ENCODE results near the gene FGFRL1.

Gene FGFRL1

DNA sequence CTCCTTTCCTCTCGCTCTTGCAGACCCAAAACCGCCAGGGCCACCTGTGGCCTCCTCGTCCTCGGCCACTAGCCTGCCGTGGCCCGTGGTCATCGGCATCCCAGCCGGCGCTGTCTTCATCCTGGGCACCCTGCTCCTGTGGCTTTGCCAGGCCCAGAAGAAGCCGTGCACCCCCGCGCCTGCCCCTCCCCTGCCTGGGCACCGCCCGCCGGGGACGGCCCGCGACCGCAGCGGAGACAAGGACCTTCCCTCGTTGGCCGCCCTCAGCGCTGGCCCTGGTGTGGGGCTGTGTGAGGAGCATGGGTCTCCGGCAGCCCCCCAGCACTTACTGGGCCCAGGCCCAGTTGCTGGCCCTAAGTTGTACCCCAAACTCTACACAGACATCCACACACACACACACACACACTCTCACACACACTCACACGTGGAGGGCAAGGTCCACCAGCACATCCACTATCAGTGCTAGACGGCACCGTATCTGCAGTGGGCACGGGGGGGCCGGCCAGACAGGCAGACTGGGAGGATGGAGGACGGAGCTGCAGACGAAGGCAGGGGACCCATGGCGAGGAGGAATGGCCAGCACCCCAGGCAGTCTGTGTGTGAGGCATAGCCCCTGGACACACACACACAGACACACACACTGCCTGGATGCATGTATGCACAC, 13.6 kb downstream of the FGFRL1 start:
- no peak for DNase-seq

DNA sequence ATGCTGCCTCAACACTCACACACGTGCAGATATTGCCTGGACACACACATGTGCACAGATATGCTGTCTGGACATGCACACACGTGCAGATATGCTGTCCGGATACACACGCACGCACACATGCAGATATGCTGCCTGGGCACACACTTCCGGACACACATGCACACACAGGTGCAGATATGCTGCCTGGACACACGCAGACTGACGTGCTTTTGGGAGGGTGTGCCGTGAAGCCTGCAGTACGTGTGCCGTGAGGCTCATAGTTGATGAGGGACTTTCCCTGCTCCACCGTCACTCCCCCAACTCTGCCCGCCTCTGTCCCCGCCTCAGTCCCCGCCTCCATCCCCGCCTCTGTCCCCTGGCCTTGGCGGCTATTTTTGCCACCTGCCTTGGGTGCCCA, 14.7 kb downstream of the FGFRL1 start:
- DNase-seq, result no peak

DNA sequence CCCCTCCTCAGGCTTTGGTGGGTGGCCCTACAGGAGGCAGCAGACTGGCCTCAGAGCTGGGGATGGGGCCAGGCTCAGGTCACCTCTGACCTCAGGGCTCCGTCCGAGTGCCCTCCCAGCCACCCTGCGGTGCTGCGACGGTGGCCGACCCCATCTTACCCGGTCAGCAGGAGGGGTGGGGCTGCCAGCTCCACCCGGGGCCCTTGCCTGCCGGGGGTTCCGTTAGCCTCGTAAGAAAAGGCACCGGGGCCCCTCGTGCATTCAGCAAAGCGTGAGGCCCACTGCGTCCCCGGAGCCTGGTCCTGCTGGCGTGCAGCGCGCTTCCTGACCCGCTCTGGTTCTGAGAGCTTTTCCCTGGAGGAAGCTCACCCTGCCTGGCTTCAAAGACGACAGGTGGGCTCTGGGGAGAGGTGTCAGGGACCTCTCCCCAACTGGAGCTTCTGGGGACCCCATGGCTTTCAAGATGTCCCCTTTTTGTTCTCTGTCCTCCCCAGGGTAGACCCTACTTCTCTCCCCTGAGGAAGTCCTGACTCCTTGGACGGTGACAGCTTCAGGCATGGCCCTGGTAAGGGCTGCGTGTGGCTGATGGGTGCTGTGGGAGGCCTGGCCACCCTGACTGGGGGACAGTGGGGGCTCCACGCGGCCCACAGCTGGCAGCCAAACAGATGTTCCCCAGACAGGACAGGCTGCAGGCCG, 15.9 kb downstream of the FGFRL1 start:
- no peak for DNase-seq

DNA sequence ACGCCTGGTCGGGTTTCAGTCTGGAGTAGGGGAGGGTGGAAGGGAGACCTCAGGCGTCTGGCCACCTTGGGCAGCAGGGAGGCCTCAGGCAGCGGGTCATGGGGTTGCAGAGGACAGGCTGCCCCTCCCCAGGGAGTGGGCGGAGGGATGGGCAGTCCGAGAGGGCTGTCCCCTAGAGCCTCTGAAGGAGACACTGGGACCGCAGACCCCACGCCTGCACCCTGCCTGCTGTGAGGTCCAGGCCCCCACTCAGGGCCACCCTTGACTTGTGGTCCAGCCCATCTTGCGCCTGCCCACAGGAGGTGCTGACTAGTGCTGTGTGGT, 16.5 kb downstream of the FGFRL1 start:
- DNase-seq, result no peak

DNA sequence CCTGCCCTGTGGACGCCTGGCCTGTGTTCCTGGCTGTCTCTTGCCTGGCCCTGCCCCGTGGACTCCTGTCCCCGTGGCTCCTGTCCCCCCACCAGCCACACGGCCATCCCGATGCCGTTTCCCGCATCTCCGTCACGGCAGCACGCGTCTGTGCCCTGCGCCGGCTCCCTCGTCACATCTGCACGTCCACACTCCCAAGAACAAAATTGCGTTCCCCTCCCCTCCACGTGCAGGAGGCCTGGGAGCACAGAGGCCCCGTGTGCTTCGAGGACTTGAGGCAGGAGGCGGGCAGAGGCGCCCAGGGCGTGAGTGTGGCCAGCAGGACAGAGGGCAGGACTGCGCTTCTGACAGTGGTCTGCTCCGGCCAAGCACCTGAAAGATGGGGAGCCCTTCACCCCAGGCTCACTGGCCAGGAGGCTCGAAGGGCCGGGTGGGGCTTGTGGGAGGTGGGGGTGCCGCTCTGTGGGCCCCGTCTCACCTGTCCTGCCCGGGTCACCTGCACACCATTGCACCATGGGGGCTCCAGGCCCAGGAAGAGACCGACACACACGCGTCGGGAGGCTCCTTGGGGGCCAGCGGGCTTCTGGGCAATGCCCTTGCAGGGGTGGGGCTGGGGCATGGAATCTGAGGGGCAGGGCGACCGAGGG, 17.3 kb downstream of the FGFRL1 start:
- no peak for DNase-seq

DNA sequence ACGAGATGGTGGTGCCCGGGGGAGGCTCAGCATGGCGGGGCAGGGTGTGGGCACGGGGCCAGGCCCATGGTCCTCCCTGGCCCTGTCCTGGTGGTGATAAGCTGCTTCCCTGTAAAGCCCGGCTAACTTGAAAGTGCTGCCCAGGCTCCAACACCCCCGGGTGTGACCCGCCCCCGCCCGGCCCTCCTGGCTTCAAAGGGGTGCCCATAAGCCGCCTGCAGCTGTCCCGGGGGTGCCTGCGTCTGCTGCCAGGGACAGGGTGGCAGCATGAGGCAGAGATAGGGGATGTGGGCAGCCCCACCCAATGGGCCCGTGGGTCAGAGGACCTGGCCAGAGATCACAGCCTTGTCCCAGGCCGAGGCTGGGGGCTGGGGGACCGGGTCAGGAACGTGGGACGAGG, 18.1 kb downstream of the FGFRL1 start:
- no peak for DNase-seq

DNA sequence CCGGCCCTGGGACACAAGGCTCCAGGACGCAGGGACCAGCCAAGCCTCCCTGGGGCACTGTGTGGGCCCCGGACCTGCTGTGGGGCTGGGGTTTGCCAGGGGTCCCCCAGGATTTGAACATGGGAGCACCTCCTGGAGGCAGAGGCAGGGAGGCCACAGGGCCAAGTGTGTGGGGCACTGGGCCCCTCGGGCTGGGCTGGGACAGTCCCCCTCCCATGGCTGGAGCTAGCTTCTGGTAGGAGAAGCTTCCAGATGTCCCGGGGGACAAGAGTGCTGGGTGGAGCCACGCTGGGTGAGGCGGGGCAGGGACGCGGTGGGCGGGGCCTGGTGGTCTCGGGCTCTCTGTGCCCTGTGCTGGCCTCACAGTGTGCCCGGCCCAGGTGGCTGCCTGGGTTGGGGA, 18.6 kb downstream of the FGFRL1 start:
- DNase-seq, result no peak

DNA sequence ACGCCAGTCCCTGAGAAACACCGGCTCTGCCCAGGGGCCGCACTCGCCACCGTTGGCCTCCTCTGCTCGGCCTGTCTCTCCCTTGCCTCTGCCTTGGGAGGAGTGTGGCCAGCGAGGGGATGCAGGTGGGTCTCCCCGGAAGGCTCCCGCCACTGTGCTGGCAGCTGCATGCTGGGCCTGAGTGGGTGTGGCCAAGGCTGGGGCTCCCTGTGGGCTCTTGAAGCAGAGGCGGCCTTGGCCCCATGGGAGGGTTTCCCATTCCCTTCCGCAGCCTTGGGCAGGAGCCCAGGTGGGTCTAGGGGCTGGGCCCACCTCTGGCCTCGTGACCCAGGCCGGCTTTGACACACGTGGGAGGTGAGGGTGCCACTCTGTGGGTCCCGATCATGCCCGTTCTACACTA, 19.1 kb downstream of the FGFRL1 start:
- no peak for DNase-seq

DNA sequence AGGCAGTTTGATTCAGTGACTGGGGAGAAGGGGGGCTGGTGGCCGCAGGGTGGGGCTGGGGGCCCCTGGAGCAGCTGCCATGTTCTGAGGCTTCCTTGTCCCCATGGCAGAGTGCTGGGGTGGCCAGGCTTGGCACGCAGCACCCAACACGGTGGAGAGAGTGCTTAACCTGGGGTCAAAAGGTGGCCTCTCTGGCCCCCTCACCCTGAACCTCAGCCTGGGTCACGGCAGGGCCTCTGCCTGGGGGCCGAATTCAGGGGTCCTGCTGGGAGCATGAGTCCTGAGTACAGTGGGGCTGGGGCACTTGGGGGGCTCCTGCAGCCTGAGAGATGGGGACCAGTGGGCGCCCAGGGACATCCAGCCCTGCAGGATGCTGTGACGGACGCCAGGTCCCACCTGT, 19.9 kb downstream of the FGFRL1 start:
- DNase-seq, result no peak

DNA sequence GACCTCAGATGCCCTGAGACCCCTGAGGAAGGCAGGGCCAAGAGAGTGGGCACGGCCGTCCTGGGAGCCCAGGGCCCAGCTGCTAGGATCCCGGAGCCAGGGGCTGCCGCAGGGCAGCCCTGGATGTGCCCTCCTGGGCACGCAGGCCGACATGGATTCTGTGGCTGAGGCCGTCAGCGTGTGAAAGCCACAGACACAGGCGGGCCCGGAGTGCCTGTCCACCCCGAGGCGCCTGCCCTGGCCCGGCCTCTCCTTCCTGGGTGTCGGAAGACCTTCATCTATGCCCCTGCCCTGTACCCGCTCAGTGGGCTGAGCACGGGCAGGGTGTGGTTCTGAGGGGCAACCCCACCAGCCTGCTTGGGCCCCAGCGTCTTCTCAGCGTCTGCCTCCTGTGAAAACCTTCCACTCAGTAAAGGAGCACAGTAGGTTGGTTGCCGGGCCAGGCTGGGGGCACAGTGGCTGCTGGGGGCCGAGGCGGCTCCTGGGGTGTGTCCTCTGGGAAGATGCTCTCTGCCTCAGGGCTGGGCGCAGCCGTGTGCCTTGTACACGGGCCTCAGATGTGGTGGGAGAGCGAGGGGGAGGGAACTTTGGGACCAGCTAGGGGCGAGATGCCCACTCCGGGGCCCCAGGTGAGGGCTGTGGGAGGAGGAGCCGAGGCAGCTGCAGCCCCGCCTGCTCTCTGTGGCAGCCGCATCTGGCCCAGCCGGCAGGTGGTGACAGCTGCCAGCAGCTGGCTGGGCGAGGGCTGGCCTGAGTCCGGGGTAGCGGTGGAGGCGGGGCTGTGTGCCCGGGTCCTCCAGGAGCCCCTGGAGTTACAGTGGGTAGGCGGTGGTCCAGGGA, 20.8 kb downstream of the FGFRL1 start:
- no peak for DNase-seq

DNA sequence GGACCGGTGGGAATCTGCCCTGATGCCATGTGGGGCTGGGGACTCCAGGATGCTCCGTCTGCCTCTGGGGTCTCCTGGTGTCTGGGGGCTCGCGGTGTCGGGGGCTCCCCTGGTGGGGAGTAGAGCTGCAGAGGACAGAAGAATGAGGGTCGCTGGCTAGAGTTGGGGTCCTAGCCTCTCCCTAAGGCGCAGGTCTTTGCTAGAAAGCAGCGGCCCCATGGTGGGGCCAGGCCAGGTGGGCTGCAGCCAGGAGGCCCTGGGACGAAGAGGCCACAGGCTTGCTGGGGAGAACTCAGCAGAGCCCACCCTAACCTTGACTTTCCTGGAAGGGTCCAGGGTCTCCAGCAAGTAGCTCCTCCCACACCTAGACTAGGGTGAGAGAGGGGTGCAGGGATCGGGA, 21.4 kb downstream of the FGFRL1 start:
- DNase-seq, result no peak

DNA sequence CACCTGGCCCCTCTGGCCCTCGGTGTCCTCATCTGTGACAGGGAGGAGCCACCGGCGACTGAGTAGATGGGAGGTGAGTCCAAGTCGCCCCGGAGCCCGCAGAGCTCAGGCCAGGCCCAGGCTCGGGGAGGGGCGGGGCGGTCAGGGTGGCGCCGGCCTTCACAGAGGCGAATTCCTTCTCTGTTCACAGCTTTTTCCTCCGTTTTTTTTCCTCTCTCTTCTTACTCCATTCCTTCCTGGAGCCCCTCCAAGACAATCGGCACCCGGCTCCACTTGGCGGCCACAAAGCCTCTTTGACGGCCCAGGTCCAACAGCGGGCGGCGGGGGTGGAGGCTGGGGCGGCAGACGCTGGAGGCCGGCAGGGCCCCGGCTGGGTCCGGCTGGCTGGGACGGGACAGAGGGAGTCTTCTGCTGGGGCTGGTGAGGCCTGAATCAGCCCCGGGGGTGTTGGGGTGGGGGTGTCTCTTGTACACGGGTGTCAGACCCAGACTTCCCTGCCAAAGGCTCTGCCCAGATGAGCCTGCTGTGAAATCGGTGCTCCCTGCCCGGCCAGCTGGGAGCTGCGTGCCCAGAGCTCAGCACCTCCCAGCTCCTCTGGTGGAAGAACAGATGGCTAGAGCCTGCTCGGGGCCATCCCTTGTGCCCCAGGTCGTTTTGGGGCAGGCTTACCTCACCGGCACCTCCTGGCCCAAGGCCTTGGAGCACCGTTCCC, 22.6 kb downstream of the FGFRL1 start:
- DNase-seq, result no peak

DNA sequence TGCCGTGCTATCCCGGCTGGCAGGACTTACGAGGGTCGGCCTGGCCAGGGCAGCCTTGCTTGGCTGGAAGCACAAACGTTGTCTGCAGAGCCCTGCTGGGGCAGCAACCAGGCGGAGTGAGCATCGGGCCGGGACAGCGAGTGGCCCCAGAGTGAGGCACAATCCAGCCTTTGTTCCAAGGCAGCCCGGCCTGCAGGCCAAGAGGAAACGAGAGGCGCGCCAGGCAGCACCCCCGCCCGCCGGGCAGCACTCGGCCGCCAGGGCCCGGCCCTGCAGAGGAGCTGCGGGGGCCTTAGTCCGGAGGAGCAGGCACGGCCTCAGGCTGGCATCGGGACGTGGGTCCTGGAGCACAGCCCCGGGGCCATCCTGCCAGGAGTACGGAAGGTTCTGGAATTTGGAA, 24.1 kb downstream of the FGFRL1 start:
- DNase-seq, result no peak

DNA sequence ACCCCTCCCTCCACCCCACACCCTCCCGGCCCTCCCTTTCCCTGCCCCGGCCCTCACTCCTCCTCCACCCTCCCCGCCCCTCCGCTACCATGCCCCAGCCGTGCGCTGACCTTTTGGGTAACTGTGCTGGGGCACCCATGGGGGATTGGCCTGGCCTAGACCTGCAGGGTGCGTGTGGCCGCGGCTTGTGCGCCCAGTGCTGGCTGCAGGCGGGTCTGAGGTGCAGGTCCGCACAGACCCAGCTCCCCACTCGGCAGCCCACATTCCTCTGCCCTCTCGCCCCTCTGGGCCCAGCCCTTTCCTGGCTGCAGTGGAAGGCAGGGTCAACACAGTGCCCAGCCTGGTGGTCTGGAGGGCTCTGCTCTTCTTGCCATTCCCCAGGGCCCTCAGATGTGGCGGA, 24.7 kb downstream of the FGFRL1 start:
- no peak for DNase-seq

DNA sequence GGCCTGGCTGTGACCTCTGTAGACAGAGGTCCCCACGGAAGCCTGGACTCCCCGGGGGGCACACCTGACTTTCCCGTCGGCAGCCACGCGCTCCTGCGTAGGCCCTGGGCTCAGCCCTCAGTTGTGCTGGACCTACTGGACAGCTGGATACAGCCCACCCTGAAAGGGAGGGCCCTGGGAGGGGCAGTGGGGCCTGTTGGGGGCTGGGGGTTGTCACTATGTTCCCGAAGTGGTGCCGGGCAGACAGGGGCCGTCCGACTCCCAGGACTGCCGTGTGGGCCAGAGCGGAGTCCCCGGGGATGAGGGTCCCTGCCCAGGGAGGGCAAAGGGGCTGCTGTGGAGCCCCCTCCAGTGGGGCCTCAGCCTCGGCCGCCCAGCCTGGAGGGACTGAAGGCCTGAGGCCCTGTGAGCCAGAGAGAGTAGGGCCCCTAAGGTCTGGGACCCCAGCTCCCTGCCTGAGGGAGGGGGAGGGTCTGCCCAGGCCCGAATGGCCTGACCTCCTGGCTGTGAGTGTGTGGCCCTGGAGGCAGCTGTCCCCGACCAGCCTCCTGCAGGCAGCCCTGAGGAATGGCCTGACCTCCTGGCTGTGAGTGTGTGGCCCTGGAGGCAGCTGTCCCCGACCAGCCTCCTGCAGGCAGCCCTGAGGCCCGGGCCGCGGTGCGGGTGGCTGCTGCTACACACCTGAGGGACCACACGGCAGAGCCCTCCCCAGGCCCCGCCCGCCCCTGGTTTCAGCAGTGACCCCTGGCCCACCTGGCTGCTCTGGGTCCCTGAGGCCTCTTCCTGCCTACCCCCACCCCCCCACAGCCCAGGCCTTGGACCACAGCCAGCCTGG, 25.8 kb downstream of the FGFRL1 start:
- DNase-seq, result no peak

DNA sequence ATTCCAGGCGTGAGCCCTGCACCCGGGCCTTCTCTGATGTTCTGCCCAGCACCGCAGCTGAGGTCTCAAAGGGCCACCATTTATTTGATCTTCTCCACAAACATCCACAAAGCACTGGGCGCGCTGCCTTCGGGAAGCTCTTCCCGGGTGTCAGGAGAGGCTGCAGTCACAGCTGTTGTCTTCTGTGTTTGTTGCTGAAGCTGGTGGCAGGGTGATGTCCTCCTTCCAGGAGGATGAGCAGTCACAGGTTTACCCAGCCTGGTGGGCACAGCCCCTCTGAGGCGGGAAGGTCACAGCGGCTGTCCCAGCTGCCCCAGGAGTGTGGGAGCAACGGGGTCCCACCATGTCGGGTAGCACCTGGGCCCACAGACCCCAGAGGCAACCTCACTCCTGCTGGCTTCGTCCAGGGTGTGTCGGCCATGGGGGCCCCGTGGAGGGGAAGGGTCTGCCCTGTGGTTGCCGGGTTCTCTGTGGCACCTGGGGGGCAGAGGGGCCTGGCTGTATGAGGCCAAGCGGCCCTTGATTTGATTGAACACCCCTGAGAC, 27.6 kb downstream of the FGFRL1 start:
- DNase-seq, result no peak

DNA sequence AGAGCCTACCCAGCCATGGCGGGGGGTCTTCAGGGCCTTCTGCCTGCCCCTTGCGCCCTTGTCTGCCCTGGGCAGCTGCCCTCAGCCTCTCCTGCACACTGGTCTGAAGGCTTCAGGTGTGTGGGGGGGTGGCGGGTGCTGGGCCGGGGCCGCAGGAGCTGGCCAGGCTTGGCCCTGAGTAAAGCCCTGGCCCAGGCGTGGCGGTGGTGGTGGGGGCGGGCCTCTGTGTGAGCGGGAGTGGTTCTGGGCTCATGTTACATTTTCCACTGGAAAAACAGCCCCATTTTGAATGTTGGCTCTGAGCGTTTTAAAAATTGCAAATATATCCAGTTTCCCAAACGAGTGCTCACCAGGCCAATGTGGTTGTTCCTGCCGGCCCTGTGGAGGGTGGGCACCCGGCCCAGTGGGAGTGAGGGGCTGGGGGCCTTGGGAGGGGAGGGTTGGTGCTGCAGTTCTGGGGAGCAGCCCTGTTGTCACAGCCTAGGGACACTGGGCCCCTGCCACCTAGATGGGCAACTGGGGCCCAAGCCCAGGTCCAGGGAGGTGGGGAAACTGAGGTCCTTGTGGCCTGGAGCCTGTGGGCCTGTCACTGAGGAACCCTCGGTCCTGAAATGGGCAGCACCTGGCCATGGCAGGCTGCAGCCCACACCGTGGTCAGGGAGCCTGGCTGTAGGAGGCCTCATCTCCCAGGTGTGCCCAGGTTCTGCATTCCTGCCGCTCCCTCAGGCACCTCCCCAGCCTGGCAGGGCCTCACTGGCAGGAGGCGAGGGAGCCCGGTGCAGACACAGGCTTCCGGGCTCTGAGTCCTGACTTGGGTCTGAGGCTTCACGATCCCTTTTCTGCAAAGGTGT, 28.3 kb downstream of the FGFRL1 start:
- DNase-seq, result no peak

DNA sequence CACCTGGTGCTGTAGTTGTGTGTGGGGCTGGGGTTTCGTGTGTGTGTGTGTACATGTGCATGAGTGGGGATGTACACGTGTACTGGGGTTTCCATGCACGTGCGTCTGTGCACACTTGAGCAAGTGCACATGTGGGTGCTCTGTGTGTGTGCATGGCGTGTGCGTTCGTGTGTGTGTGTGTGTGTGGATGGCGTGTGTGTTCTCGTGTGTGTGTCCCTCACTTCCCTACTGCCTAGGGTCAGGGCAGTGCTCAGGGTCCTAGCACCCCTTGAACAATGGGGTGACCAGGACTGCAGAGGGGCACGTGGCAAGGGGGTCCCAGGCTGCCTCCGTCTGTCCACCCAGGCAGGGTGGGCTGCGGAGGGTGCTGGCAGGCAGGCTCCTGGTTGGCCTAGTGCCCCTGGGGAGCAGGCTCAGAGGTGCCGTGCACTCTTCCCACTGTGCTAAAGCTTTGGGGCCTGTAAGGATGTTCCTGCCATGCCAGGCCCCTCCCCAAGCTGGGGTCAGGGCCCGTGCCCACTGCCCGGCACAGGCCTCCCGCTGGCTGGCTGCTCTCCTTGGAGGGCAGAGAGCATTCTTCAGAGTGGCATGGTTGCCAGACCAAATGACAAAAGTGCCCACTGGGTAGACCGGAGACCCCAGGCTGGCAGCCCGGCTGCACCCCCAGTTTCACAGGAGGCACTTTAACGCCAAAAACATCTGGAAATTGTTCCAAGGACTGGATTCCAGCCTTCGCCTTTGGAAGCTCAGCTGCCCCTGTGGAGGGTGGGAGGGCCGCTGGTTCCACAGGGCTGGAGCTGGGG, 29.1 kb downstream of the FGFRL1 start:
- no peak for DNase-seq

DNA sequence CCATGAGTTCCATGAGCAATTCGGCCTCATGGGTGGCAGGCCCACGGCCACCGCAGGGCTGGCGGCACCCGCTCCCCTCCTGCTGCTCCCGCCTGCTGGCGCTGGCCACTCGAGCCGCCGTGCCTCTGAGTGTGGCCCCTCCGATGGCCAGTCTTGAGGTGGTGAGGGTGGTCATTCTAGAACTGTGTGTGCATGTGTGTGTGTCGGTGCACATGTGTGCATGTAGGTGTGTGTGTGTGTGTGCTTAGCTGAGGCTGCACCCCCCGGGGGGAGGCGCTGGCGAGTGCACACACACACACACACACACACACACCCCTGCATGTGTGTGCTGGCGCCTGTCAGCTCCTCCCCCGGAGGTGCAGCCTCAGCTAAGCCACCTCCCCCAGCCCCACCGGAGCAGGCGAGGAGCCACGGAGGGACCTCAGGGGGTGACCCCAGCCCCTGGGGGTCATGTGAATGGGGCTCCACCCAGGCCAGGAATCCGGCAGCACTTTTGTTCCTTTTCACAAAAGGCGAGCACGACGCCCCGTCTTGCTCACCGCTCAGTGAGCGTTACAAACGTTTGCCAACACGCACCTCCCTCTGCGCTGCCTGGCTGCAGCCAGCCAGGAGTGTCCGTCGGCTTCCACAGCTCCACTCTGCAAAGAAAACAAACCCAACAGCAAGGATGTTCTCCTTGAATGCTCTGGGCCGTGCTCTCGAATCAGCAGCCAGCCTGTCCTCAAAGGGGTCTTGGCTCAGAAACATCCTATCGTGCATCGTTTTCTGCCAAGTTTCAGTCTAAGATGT, 29.9 kb downstream of the FGFRL1 start:
- no peak for DNase-seq
